Stimulated activated CD8-positive, alpha-beta memory T cell treated with anti-CD3 and anti-CD28 coated beads, Interleukin-12 subunit alpha, Interleukin-12 subunit beta, amount 100 ng/mL, for 24 hours (primary cell): Measurements from ENCODE around the gene PTPRM.

ENCODE experiments used
- DNase-seq: peaks from one replicate; pipeline ENCODE4 v3.0.0-alpha.2; 2020; ENCODE audit errors: extremely low read depth

PTPRM gene

GRCh38 chr18:7600036-7600435 is 32.9 kb downstream of the PTPRM start:
- DNase-seq: no peak

GRCh38 chr18:7600528-7601245 is 33.6 kb downstream of the PTPRM start:
- DNase-seq: no peak

- DNase-seq: no peak
Measured at GRCh38 chr18:7601246-7601615, 34.1 kb downstream of the PTPRM start.

GRCh38 chr18:7601936-7602335 is 34.8 kb downstream of the PTPRM start:
- no peak for DNase-seq

GRCh38 chr18:7603259-7604000 is 36.3 kb downstream of the PTPRM start:
- DNase-seq: no peak

GRCh38 chr18:7604361-7604760 is 37.2 kb downstream of the PTPRM start:
- DNase-seq: no peak

GRCh38 chr18:7605705-7606104 is 38.6 kb downstream of the PTPRM start:
- DNase-seq: no peak

- DNase-seq: no peak
Measured at GRCh38 chr18:7607540-7608173, 40.5 kb downstream of the PTPRM start.

GRCh38 chr18:7608174-7608550 is 41.0 kb downstream of the PTPRM start:
- no peak for DNase-seq

- DNase-seq: no peak
Measured at GRCh38 chr18:7608781-7609201, 41.7 kb downstream of the PTPRM start.

- no peak for DNase-seq
Measured at GRCh38 chr18:7609617-7610016, 42.5 kb downstream of the PTPRM start.

GRCh38 chr18:7614042-7614441 is 46.9 kb downstream of the PTPRM start:
- no peak for DNase-seq

GRCh38 chr18:7615840-7616239 is 48.7 kb downstream of the PTPRM start:
- DNase-seq: no peak

GRCh38 chr18:7616661-7617060 is 49.5 kb downstream of the PTPRM start:
- DNase-seq: no peak

GRCh38 chr18:7617738-7618422 is 50.8 kb downstream of the PTPRM start:
- DNase-seq: no peak

GRCh38 chr18:7618891-7619442 is 51.9 kb downstream of the PTPRM start:
- DNase-seq: no peak

GRCh38 chr18:7619676-7620075 is 52.6 kb downstream of the PTPRM start:
- DNase-seq: no peak

- DNase-seq: no peak
Measured at GRCh38 chr18:7622721-7623120, 55.6 kb downstream of the PTPRM start.

GRCh38 chr18:7623681-7624080 is 56.6 kb downstream of the PTPRM start:
- no peak for DNase-seq

- no peak for DNase-seq
Measured at GRCh38 chr18:7624697-7625096, 57.6 kb downstream of the PTPRM start.

- no peak for DNase-seq
Measured at GRCh38 chr18:7626175-7626921, 59.2 kb downstream of the PTPRM start.
